Stimulated activated CD8-positive, alpha-beta memory T cell treated with anti-CD3 and anti-CD28 coated beads, Interleukin-4, amount 100 ng/mL, for 1 hour (primary cell): Measurements from ENCODE around the gene KLHL20.
A peak's percentile ranks its signal among the peaks of the same experiment; 100 is the strongest.
"Not testable (repeated sequence)": the region's sequence is repeated elsewhere in the genome, so short reads cannot be mapped to it uniquely, and the experiment has no call there.

ENCODE experiments used
- DNase-seq, 2 donors: peaks; one replicate each; pipeline ENCODE4 v3.0.0-alpha.2; 2020; ENCODE audit warnings: low read depth in 2 of 2, low spot score in 1 of 2

KLHL20 gene

GRCh38 chr1:173714759-173715537 lies at the start of gene KLHL20:
Gene KLHL20 (plus strand): TSS chr1:173714981. CDS start chr1:173716044, 1,063 bp downstream.
- peak; percentile 57 to 67 for DNase-seq

- no peak for DNase-seq
Observed at GRCh38 chr1:173666646-173667045, 48.1 kb upstream of the KLHL20 start.

- no peak for DNase-seq
Observed at GRCh38 chr1:173669491-173669941, 45.3 kb upstream of the KLHL20 start, which contains the start of gene ANKRD45. Gene ANKRD45 (minus strand): TSS chr1:173669851. CDS start chr1:173659418, 10,433 bp downstream.

- not testable (repeated sequence) for DNase-seq
Observed at GRCh38 chr1:173674496-173674895, 40.3 kb upstream of the KLHL20 start.

GRCh38 chr1:173680152-173680551 lies 34.6 kb upstream of the KLHL20 start:
- not testable (repeated sequence) for DNase-seq

- no peak for DNase-seq
Observed at GRCh38 chr1:173682184-173682583, 32.6 kb upstream of the KLHL20 start.

- not testable (repeated sequence) for DNase-seq
Observed at GRCh38 chr1:173683838-173684237, 30.9 kb upstream of the KLHL20 start.

GRCh38 chr1:173685121-173685520 lies 29.7 kb upstream of the KLHL20 start:
- DNase-seq, result not testable (repeated sequence)

- no peak for DNase-seq
Observed at GRCh38 chr1:173688300-173688699, 26.5 kb upstream of the KLHL20 start.

- DNase-seq, result no peak
Observed at GRCh38 chr1:173693238-173693637, 21.5 kb upstream of the KLHL20 start.

GRCh38 chr1:173701299-173701698 lies 13.5 kb upstream of the KLHL20 start:
- not testable (repeated sequence) for DNase-seq

- DNase-seq, result no peak
Observed at GRCh38 chr1:173702736-173703135, 12.0 kb upstream of the KLHL20 start.

GRCh38 chr1:173705117-173705516 lies 9.7 kb upstream of the KLHL20 start:
- no peak for DNase-seq

GRCh38 chr1:173708787-173709186 lies 6.0 kb upstream of the KLHL20 start:
- no peak for DNase-seq

- no peak for DNase-seq
Observed at GRCh38 chr1:173714441-173714758, 381 bp upstream of the KLHL20 start.

GRCh38 chr1:173715538-173715844 lies 710 bp downstream of the KLHL20 start:
- DNase-seq, result no peak

GRCh38 chr1:173717238-173717637 lies 2.5 kb downstream of the KLHL20 start:
- no peak for DNase-seq

- DNase-seq, result not testable (repeated sequence)
Observed at GRCh38 chr1:173731331-173731730, 16.6 kb downstream of the KLHL20 start.

- no peak for DNase-seq
Observed at GRCh38 chr1:173733912-173734311, 19.1 kb downstream of the KLHL20 start.

GRCh38 chr1:173736104-173736503 lies 21.3 kb downstream of the KLHL20 start:
- DNase-seq, result not testable (repeated sequence)

GRCh38 chr1:173742203-173742886 lies 27.6 kb downstream of the KLHL20 start:
- DNase-seq, result no peak

GRCh38 chr1:173744651-173745050 lies 29.9 kb downstream of the KLHL20 start:
- no peak for DNase-seq

- DNase-seq, result no peak
Observed at GRCh38 chr1:173749137-173749536, 34.4 kb downstream of the KLHL20 start.
